AG04450 (cell line): ENCODE results near the gene TSPOAP1. TPM values are rescaled to one million over a fixed set of nuclear protein-coding genes. Genes with fewer than 3 reads are reported as not detected.

Experiments
- CTCF ChIA-PET: fragments of 300-600, 350-600 bp; formaldehyde crosslinking; extraction: SDS; loops from one replicate; lab custom pipeline; 2022; ENCODE audit warnings: antibody characterized with exemption, inconsistent platforms; lab: Charles Lee
- POLR2A ChIA-PET: fragments of 350-600 bp; formaldehyde crosslinking; extraction: SDS; loops from one replicate; lab custom pipeline; 2021; ENCODE audit warnings: antibody characterized with exemption, inconsistent platforms; lab: Yijun Ruan, JAX
- DNase-seq: peaks from one replicate; pipeline ENCODE4 v3.0.0-alpha.2; 2011; ENCODE audit warnings: low read depth, low spot score
- H3K27ac ChIP-seq: one replicate; pipeline ENCODE4 v1.5.1; 2012; ENCODE audit warnings: low read depth, low read length, control low read depth
- H3K27me3 ChIP-seq: one replicate; pipeline ENCODE4 v1.6.0; 2012; ENCODE audit warnings: low read length; ENCODE audit not compliant: control insufficient read depth, insufficient read depth
- H3K4me3 ChIP-seq: 2 replicates; pipeline ENCODE4 v1.5.1; 2011; ENCODE audit warnings: mild to moderate bottlenecking, low read depth, low read length, control low read depth
- H3K9me3 ChIP-seq: 2 replicates; pipeline ENCODE4 v1.5.1; 2012; ENCODE audit warnings: low read length; ENCODE audit not compliant: control insufficient read depth, insufficient read depth
- CTCF ChIP-seq: IDR thresholded peaks from 2 replicates; pipeline ENCODE4 v1.5.1; 2011; ENCODE audit warnings: low read depth, low read length, control low read depth, inconsistent platforms
- polyA plus RNA-seq: library from polyadenylated mRNA; depleted of rRNA; stranded (reverse); fragments of >200 nt; gene quantifications from 2 replicates; pipeline ENCODE4 v1.2.3, GENCODE V29; 2011

The TSPOAP1 gene
- polyA plus RNA-seq, 1 experiment, result 1.7 TPM

GRCh38 chr17:58302919-58303585, 25.5 kb downstream of the TSPOAP1 start:
- peaks cover 4% of the 10 kb centered on the region for H3K27me3 ChIP-seq
- CTCF ChIA-PET, result interaction anchor here (1.2 kb wide), 1 partner anchor 152 kb away, joined by 4 read pairs; no protein-coding TSS in a partner anchor

GRCh38 chr17:58302171-58302918, 26.2 kb downstream of the TSPOAP1 start:
- H3K27me3 ChIP-seq, result peaks cover 4% of the 10 kb centered on the region
- ChIA-PET CTCF (no interaction called here), POLR2A (no interaction called here)
- no peak overlapping the region for H3K27ac ChIP-seq
- TF ChIP-seq CTCF, result no peak
- no peaks in the 10 kb centered on the region for H3K9me3 ChIP-seq
- no peak overlapping the region for H3K4me3 ChIP-seq
- no peak for DNase-seq

More at GRCh38 chr17:58302919-58303585, 25.5 kb downstream of the TSPOAP1 start:
- Histone ChIP-seq H3K4me3 (no peak overlapping the region), H3K27ac (no peak overlapping the region), H3K9me3 (no peaks in the 10 kb centered on the region)
- POLR2A ChIA-PET, result no interaction called here
- DNase-seq, result no peak
- TF ChIP-seq CTCF, result no peak

DNA sequence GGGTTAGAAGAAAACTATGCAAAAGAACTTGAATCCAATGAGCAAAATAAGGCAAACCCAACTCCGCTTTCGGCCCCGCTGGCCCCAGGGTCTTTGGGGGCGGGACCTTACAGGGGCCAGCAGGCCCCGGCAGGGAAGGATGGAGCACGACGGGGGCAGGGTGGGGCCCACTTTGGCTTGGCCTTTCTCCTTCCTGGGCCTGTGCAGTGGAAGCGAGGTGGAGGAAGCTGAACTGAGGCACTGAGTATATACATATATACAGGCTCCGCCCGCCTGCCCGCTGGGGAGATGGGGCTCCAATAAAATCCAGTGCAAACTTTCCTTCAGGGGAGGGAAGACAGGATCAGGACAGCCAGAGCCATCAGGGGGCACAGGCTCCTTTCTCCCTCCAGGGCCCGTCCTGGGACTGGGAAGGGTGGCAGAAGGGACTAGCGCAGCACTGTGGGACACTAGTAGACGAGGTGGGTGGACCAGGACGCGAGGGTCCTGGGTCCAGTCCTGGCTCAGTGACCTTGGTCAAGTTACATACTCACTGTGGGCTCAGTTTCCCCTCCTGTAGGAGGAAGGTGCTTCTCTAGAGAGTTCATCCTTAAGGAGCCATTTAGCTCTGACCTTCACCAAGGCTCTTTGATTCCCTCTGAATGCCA, 27.0 kb downstream of the TSPOAP1 start:
- ChIA-PET CTCF (interaction anchor here (1.0 kb wide), 1 partner anchor 16 kb away, joined by 3 read pairs; no protein-coding TSS in a partner anchor), POLR2A (no interaction called here)
- no peak for DNase-seq

GRCh38 chr17:58300336-58300735, 28.3 kb downstream of the TSPOAP1 start:
- H3K27me3 ChIP-seq, result peaks cover 4% of the 10 kb centered on the region
- POLR2A ChIA-PET, result no interaction called here
- H3K27ac ChIP-seq, result no peak overlapping the region
- no peak overlapping the region for H3K4me3 ChIP-seq
- CTCF ChIA-PET, result interaction anchor here (1.0 kb wide), 1 partner anchor 17 kb away, joined by 3 read pairs; no protein-coding TSS in a partner anchor
- no peaks in the 10 kb centered on the region for H3K9me3 ChIP-seq
- no peak for TF ChIP-seq CTCF
- DNase-seq, result no peak

More for the DNA sequence above, 27.0 kb downstream of the TSPOAP1 start:
- no peak overlapping the region for H3K27ac ChIP-seq
- no peak for TF ChIP-seq CTCF
- H3K9me3 ChIP-seq, result no peaks in the 10 kb centered on the region
- H3K4me3 ChIP-seq, result no peak overlapping the region
- H3K27me3 ChIP-seq, result peaks cover 4% of the 10 kb centered on the region
